D341Med (cell line): Measurements from ENCODE around the gene TLE3.

ENCODE experiments used
- DNase-seq: peaks from one replicate; pipeline ENCODE4 v3.0.0; 2012; ENCODE audit warnings: low spot score

The TLE3 gene

DNA sequence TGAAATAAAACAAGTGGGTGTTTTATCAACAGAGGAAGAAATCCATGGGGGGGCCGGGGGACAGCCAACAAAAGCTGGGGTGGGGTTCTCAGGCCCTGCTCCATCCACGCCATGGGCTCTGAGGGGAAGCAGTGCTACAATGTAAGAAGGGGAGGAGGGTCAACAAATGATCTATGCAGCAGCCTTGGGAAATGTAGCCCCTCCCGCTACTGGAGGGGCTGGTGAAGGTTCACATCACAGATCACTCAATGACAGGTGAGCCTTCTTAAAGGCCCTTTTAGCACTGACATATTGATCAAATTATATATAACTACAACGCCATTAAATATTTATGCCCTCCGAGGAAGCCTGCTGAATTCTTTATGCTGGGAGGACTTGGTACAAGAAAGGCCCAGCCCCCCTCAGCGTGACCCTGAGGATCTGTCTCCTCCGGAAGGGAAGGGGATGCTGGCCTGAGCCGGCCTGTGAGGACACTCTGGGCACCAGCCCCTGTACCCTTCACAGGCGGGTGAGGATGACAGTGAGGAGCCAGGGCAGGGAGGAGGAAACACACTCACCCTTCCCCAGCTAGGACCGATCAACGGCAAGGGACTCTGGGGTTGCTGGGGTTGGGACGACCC lies 15.3 kb downstream of the TLE3 start:
- no peak for DNase-seq

DNA sequence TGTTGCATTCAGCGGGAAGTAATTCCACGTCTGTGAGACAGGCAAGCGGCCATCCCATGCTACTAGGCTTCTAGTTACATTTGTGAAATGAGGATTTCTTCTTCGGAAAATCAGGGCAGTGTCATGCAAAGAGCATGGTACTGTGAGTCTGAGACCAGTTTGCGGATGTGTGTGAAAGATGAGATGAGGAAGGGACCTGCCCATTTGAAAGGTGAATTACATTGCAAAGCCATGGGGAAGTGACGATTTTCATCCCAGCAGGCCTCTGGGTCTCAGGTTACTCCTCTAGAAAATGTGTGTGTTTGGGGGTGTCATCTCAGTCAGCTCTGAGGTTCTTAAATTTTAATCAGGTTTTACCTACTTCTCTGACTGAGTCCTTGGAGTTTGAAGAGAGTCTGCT lies 16.1 kb downstream of the TLE3 start:
- no peak for DNase-seq

DNA sequence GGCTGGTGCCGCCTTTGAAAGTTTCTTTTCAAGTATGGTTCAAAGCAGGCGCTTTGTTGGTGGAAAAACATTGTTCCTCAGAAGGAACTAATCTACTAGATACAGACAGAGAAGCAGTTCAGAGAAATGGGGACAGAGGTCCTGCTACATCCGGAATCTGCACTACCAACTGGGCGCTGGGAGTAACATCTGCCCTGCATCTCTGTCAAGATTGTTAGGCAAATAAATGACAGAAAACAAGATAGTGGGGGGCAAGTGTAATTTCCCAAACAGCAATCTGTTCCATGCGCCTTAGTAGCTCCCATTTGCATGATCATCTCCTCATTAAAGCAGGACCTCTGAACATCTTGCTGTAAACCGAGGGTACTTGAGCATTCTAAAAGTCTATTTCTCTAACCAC lies 17.4 kb downstream of the TLE3 start:
- DNase-seq, result no peak

DNA sequence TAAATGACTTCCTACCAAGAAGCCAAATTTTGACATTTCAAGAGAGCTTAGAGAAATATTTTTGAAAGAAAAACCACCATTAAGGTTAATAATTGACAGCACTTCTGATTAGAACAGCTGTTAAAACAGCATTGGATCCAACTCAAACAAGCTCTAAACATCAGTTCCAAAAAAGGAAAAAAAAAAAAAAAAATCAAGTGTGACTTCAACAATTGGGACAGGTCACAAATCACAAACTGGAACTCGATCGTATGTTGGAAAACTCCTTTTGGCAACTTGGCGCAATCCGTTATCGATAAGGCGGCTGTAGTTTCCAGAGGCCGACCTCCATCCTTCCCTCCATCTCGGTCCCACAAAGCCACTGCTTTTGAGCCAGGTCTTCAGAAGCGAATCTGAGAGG lies 17.8 kb downstream of the TLE3 start:
- DNase-seq, result no peak

DNA sequence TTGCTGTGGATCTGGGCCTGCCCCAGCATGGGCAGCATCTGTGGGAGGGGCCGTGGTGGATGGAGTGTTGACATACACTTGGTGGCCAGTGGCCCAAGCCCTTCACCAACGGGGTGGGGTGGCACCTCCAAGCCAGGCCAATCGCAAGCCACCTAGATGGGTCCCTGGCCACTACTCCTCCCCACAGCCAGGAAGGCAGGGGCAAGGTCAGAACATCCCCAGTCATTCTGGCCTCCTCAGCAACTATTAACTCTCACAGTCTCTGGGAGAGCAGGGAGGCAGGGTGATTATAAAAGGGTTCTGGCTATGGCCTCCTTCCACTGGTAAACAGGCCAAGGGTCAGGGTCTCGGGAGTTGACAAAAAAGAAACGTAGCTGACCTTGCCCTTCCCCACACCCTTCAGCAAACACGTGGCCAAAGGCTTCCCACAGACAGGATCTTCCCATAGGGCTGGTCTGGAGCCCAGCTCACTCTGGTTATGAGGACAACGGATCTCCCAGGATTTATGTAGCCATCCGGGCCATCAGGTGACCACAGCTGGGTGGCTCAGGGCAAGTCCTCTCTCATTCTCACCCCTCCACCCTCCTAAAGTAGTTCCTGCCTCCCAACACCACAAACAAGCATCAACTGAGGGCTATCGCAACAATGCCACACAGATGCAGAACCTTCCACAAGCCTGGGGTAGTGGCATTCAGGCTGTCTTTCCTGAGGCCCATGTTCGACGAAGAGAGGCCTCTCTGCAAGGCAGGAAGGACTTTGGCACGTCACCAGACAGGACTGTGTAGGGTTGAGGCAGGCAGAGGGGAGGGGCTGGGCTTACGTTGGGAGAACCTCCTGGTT lies 18.9 kb downstream of the TLE3 start:
- DNase-seq, result no peak

DNA sequence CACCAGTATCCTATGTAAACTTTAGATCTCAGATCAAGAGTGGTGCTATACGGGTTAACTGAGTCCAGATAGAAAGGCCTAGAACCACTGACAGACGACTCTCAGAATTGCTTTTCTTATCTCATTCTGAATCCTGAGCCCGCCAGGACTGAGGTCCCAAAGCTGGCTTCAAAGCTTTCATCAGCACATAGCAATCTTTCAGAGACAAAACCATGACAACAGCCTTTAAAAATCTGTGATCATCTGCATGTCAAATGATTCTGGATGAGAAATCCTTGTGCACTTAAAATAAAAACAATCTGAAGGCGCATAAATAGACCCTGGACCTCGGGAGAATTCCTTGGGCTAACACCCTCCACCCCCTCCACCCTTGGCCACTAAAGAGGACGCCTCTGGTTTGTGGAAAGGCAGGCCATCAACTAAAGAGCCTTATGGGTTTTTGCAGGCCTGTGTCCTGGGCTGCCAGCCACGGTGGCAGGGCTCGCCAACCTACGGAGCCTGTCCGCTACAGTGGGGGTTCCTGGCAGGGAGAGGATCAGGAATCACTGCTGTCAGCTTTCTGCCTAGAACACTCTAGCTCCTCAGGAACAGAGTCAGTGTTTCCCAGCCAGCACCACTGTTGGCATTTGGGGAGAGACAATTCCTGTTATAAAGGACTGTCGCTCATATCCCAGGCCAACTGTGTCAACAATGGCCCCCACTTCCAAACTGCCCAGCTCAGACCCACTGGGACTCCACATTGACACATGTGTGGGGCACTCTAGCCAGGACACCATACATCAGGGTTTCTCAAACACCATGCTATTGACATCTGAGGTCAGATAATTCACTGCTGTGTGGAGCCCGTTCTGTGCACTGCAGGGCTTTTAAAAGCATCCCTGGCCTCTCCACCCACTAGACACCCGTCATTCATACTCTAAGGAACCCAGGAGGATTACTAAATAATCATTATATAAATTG lies 20.2 kb downstream of the TLE3 start:
- no peak for DNase-seq

DNA sequence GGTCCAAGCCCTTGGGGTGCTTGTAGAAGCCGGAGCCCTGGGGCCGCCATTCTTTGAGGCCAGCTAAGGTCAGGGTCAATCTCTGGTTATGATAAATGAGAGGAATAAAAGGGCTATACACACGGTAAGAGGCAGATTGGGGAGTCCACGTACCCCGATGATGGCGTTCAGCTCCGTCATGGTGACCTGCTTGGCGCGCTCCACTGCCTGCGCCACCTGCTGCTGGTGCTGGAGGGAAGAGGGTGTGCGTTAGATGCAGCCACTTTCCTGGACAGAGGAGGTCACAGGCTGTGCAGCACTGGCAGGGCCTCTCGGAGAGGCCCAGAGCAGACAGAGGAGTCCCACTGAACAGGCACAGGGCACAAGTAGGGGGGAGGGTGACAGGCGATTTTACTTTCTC lies 23.3 kb downstream of the TLE3 start:
- no peak for DNase-seq

DNA sequence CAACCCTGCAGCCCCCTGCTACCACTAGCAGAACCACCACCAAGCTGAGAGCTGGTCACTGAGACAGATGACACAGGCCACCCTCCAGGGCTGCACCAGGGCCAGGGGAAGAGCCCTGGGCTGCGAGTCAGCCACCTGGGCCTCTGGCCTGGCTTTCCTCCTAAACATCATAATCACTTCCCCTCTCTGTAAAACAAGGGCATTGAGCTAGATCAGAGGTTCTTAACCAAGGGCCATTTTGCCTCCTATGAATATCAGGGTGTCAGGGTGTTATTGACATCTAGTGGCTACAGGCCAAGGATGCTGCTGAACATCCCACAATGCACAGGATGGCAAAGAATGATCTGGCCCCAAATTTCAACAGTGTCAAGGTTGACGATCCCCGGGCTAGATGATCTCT lies 25.2 kb downstream of the TLE3 start:
- no peak for DNase-seq

DNA sequence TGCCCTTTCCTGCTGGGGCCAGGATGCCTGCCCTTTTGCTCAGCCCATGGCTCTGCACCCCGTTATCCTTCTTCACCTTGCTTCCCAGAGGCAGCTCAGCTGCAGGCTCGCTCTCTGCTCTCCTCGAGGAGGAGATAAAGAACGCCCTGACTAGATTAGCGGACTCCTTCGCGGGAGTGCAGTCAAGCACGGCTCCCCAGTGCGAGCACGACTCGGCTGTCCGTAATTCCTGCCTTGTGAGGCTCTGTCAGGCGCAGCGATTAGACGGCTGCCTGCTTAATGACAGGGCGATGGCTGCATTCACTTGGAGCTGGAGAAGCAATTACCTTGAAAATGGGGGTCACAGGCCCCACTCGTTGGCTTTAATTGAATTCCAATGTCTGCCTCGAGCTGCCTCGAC lies 25.9 kb downstream of the TLE3 start:
- no peak for DNase-seq

DNA sequence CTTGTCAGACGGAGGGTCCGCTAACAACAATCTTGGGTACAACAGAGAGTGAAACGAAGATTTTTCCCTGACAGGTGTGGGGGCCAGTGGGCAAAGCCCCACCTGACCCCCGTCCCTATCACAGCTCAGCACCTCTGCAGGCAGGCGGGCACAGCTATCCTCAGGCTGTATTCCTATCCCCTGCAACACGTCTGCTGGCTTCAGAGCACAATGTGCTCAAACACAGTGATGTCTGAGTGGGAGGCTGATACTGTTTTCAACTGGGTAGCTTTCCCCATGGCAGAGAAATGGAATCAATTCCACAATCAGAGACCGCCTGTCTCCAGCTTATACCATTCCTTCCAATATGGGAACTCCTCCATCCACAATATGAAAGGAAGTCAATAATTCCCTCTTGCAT lies 28.0 kb downstream of the TLE3 start:
- no peak for DNase-seq

DNA sequence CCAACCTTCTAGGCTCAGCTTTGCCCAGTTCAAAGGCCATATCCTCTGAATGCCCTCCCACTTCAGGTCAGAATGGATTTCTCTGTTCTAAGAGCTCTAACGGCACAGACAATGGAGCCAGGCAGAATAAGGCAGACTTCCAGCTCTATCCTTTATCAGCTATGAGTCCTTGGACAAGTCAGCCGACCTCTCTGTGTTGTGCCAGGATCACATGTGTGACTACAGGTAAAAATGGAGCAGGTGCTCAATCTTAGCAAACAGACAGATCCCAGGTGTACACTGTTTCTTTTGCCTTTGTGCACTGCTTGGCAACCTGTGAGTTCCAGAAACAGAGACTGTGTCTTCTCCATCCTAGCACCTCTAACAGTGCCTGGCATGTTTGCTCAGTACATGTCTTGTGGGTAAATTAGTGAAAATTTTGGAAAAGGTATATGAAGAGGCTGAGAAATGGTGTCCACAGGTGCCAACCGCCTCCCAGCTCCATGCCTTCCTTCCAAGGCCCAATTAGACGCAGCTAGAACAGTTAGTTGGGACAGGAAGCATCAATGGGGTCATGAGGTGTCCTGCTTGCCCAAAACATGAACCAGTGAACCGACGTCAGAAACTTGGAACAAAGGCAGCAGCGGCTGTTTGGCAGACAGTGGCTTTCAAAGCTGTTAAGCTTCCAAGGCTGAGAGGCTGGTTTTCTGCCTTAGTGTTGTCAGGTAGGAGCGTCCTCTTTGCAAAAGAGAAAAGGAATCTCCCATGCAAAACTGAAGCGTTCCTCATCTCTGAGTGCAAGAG lies 28.7 kb downstream of the TLE3 start:
- DNase-seq, result no peak

DNA sequence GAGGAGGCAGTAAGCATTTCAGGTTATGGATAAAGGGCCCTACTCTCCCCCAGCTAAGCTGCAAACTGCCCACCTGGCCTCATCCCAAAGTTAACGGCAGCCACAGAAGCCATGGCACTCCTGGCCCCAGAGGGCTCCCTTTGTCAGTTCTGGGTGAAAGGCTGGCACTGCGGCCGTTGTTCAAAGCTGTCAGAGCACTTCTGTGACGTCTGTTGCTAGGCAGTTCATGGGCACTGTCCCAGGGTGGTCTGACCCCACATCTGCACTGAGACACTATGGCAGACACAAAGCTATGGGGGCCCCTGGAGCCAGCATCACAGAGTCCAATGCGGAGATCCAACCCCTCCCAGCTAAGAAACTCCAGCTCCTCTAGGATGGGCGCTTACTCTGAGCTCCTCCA lies 30.0 kb downstream of the TLE3 start:
- DNase-seq, result no peak

DNA sequence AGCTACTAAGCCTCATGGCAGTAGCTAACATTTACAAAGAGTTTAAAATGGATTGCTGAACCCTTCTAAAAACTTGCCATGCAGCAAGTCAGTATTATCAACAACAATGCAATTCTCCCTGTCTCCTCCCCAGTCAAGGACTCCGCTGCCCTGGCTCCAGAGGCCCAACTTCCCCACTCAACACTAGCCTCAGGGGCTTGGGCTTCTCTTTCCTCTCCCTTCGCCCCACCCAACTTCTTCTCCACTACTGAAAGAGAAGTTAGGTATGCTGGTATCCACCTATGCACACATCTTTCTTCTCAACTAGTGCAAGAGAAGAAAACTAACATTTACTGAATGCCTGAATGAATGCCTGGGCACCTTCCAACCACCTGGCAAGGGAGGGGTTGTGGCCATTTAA lies 30.7 kb downstream of the TLE3 start:
- DNase-seq, result no peak

DNA sequence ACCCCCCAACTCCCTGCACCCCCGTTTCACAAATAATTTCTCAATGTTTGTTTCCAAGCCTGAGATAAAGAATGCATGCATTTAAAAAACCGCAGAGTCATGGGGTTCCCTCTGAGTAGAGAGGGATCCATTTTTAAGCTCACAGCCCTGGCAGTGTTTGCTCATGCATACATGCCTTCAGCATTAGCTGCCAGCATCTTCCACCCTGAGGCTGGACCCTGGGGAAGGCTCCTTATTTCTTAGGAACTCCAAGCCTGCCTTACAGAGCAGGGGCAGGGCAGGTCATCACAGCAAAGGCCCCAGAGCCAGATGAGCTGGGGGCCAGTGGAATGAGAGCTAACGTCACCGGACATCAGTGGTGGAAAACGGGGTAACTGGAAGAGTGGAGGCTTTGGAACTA lies 31.3 kb downstream of the TLE3 start:
- no peak for DNase-seq

DNA sequence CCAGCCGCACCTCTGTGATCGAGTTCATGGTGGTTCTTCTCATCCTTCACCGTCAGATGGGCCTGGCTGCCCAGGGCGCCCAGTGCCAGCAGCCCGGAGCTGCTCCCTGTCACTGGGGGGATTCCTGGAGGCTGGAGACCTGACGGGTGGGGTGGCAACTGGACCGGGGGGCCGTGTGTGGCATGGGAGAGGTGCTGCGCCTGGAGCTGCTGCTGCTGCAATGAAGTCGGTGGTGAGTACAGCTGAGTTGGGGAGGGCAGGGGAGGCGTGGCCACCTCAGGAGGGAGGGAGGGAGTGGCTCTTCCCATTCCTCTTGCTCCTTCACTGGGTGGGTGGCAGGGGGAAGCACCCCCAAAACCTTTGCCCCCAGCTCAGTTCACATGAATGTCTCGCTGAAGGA lies 31.7 kb downstream of the TLE3 start:
- no peak for DNase-seq

DNA sequence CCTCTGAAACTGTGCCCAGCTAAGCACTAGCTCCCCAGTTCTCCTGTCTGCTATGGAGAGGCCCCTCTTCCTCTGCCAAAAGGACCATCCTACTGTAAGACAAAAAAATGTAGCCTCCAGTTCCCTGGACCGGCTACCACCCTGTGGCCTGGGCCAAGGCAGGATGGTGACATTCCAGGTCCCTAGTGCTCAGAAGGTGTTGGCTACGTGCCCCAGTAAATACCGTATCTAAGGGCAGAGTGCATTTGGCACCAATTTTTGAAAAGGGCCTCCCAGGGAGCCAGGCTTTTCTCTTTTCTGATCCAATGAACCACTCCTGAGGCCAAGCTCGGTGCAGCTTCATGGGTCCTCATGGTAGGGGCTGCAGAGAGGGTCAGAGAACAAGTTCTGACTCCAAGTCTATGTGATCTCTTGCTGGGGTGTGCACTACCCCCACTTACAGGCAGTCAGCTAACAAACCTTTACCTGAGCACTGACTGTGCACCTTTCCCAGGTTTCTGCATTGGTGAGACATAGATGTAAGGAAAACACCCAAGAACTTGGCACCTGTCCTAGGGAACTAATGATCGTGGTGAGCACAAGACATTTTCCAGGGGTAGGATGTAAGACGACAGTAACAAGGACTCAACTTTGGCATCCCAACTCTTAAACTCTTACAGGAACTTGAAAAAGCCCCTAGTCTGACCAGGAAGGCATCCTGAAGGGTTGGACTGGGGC lies 32.6 kb downstream of the TLE3 start:
- no peak for DNase-seq

DNA sequence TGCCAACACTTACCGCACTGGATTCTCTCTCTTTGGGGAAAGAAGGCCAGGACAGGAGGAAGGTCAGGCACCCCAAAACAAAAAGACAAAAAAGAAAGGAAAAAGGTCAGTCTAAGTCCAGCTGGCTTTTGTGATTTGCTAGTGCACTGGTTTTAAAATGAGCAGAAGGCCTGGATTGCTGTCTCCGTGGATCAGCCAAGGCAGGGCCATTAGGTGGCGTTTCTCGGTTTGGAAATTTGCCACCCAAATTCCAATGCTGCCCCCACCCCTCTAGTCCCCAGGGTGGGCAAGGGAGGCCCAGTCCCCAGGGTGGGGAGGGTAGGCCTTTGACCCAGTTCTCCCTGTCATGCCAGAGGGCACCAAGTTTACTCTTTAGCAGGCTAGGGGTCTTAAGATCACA lies 33.3 kb downstream of the TLE3 start:
- no peak for DNase-seq

DNA sequence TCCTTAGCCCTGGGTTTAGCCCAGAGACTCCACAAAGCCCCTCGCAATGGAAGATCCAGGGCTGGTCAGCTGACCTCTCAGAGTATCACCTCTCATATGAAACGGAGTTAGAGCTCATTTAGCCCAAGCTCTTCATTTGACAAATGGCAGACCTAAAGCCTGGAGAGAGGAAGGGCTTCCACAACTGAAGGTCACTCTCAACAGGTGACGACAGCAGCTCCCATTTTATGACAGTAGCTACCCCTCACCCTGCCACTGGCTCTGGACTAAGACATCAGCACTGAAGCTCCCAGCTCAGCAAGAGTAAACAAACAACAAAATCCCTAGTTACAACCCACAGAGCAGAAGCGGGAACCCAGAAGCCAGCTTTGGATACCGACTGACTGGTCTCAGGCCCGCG lies 33.7 kb downstream of the TLE3 start:
- DNase-seq, result no peak

DNA sequence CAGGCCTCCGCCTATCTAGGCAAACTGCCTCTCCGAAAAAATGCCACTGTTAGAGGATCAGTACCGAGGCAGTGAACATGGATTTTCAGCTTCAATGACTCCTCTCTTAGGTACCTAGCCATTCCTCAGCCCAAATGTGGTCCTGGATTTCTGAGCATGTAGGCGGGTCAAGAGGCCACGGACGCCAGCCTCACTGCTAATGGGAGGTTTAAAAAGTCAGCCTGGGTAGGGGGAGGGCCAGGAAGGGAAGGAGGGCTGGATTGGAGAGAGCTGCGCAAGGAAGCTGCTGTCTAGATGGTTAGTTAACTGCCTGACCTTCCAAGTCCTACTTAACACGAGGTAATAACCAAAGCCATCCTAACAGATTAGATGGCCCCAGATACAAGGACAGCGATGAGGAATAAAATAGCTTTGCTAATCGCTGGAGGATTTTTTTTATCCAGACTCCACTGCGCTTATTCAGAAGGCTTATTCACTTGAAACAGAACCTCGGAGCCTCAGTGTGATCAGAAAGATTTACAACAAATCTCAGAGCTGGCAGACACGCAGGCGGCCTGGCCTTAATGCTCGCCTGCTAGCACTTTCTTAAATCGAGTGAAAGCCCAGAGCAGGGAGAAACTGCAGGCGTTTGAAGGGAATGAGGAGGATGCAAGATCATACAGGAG lies 34.3 kb downstream of the TLE3 start:
- no peak for DNase-seq

DNA sequence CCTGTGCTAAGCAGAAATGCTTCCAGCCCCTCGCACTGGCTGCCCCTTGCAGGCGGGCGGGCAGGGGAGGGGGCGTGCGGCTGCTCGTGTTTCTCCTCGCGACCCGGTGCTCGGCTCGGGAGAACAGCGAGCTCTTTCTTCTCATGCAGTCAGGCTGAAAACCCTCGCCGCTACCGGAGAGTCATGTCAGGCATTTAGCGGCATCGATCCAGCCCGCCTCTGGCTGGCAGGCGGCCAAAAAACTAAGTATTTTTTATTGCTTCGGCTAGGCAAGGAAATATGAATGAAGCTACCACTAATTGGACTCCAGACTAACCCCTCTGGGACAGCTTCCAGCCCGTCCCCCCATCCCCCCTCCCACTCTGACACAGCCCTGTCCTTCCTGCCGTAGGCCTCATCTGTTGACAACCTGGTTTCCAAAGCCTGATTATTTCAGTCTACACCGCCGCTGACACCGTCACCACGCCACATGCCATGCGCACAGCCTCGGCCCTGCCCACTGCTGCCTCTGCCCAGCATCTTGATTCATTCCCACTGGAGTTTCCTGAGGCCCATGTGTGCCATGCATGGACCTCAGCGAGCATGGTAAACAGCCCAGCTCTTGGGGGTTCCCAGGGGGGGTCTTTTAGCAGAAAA lies 35.3 kb downstream of the TLE3 start:
- peak; percentile 88 for DNase-seq
